ENCODE measurements around the gene PTPRU.

The PTPRU gene

DNA sequence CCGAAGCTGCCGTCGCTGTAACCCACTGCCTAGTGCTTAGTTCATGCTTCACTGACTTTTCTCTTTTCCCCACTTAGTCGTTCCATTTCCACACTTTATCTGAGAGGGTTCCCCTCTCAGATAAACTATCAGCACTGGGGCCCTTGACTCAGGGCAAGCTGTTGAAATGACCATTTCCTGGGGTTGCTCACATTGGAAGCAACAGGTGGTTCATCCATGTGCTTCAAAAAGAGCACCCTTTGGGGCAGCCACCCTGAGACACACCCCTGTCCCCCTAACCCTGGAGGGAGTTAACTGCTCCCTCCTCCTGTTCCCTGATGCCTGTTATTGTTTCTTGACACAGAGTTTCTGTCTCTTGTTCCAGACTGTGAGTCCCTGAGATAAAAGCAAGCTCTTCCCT lies 107.2 kb downstream of the PTPRU start:
- DNase-seq, result no peak

- DNase-seq, result no peak
Measured at GRCh38 chr1:29343908-29344307, 107.6 kb downstream of the PTPRU start.

GRCh38 chr1:29344336-29344735 lies 108.0 kb downstream of the PTPRU start:
- DNase-seq, result no peak

DNA sequence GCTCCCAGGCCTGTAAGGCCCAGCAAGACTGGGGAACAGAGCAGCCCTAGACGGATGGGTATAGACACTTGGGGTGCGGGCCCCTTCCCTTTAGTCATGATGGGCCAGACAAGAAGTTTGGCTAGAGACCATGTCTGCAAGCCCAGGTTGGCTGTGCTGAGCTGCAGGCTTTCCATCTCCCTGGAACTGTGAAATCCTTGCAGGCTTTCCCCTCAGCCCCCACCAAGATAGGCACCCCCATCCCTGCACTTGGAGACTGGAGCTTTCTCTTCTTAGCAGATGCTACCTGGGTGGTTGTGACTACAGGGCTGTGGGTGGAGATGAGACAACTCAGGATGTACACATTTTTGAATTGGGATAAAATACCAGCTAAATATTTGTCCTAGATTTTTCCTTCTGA lies 110.3 kb downstream of the PTPRU start:
- no peak for DNase-seq

DNA sequence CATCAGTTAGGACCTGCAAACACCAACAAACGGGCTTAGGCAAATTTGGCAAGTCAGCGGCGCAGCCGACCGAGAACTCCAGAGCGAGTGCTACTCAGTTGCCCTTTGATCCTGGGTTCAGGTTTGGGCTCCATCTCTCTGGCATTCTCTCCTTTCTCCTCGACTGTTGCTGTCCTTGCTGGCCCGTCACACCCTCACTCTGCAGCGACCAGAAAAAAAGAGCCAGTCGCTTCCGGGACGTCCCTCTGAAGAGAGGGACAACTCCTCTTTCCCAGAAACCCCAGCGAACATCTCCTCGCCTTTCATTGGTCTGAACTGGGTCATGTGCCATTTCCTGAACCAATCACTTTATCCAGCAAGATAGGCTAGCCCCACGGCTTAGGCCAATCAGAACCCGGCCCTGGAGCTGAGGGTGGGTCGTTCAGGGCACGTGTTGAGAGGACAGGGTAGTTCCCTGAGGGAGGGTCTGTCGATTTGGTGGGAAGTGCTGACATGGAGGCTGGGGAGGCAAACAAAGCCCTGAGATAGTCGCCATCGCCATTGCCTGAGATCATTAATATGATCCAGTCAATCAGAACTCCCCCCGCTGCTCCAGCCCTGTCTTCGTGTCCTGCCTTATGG lies 113.7 kb downstream of the PTPRU start:
- no peak for DNase-seq

DNA sequence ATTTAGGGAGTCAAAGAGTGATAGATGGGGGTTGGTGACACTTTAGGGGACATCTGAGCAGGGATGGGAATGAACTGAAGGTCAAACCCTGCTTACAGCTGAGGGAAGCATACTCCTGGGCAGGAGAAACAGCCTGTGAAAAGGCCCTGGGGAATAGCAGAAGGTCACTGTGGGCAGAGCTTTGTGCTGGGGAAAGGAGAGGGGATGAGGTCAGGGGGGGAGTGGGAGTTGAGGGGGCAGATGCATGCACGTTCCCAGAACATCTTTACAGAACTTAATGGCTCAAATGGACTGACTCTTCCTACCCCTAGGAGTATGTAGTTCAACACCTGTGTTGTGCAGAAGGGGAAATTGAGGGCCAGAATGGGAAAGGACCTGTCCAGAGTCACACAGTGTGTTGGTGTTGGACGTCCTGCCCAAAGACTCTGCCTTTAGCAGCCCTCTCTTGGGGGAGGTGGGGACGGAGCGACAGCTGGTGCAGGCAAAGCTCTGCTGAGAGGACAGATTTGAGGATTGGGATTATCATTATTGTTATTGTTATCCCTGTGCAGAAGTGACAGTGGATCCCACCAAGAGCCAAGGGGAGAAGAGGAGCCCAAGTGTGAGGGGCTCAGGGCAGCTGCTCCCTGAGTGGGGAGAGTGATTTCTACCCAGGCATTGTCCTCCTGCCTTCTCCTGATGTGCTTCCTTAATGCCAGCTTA lies 116.5 kb downstream of the PTPRU start:
- DNase-seq, result no peak

GRCh38 chr1:29354511-29355098 lies 118.3 kb downstream of the PTPRU start:
- DNase-seq, result no peak

DNA sequence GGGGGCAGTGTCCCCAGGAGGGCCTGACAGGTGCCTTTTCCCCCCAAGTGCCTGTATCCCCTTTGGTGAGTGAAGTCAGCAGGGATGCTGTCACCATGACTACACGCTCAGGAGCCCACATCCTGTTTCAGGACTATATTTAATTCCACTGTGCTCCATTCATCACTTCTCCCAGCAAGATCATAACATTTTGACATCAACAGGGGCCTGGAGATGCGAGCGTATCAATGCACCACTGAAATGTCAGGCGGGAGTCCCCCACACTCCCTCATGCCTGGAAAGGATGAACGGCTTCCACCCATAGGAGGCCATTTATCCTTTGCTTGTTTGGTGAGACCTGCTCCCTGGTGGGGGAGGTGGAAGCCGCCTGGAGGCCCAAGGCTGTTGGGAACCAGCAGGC lies 119.1 kb downstream of the PTPRU start:
- DNase-seq, result no peak

DNA sequence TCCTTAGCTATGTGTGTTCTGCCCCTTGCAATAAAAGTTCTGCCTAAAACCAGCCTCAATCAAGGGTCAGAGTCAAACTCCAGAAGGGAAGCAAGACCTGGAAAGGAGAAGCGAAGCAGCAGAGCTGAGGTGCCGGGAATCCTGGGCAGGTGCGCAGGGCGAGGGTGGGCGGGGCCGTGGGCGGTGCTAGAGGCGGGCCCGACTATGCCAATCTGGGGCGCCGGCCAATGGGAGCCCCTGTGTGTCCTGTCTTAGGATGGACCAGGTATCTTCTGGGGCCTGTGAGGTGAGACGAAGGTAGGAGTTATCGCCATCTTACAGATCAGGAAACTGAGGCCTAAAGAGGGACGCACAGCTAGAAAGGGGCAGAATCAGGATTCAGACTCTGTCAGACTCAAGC lies 120.3 kb downstream of the PTPRU start:
- no peak for DNase-seq

DNA sequence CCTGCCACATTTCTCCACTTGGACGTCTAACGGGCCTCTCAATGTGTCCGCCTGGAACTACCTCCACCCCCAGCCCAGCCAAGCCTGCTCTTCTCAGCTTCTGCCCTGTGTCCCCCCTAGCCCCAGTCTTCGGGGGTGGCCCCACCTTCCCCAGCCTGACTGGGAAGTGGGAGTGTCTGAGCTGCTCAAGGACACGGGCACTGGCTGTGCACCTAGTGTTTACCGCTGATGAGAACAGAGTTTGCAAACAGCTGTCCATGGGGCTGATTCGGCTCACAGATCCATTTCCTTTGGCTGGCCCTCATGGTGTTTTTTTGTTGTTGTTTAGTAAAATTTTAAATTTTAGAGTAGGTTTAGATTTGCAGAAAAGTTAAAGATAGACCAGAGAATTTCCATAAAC lies 121.1 kb downstream of the PTPRU start:
- no peak for DNase-seq

GRCh38 chr1:29358183-29358582 lies 121.9 kb downstream of the PTPRU start:
- no peak for DNase-seq

GRCh38 chr1:29360768-29361167 lies 124.4 kb downstream of the PTPRU start:
- no peak for DNase-seq

DNA sequence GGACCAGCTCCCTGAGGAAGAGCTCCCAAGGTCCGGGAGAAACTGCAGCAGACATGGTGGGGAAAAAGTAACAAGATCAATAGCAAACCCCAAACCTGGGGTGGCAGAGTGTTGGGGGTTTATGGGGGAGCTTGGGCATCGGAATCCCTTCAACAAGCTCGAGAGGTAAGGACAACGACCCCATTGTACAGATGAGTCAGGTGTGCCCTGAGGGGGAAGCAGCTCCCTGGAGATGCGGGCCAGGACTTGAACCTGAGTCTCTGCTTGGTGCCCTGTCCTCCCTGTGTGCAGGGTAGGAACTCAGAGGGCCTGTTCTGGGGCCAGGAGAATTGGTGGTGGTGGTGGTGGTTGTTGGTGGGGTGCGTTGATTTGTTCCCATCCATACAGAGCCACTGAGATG lies 125.4 kb downstream of the PTPRU start:
- DNase-seq, result no peak

GRCh38 chr1:29362116-29362515 lies 125.8 kb downstream of the PTPRU start:
- DNase-seq, result no peak

DNA sequence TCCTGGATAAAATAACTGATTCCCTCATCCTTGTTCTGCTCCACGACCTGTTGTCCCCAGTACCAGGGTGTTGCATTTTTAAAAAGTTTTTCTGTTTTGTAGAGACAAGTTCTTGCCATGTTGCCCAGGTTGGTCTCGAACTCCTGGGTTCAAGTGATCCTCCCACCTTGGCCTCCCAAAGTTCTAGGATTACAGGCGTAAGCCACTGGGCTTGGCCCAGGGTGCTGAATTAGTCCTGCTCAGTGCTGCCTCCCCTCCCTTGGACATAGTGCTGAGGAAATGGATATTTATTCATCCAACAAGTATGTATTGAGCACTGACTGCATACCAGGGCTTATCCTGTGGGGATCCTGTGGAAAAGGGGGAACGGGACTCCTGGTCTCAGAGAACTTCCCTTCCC lies 126.4 kb downstream of the PTPRU start:
- DNase-seq, result no peak

- DNase-seq, result no peak
Measured at GRCh38 chr1:29363536-29363935, 127.2 kb downstream of the PTPRU start.

DNA sequence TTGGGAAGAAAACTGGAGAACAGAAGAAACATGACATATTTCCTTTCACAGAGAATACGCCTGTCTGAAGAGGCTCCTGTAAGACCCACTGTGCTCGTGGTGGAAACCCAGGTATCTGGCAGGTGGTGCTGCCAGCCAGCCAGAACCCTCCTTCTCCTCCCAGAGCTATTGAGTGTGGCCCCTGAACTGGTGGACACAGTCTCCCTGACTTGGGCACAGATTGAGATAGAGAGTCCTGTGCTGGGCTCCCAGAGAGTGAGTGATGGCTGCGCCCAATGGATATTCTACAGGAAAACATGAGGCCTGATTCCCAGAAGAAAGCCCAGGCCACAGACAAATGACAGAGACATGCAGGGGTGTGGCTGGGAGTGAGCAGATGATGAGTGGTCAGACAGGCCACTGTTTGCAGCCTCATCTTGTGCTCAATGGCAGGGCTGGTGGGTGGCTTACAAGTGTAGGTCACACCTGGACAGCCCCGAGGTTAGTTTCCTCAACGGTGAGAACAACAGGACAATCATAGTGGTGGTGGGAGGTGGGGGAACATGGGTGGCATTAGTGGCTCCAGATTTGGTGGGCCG lies 127.9 kb downstream of the PTPRU start:
- no peak for DNase-seq

- DNase-seq, result no peak
Measured at GRCh38 chr1:29365906-29366670, 129.8 kb downstream of the PTPRU start.

DNA sequence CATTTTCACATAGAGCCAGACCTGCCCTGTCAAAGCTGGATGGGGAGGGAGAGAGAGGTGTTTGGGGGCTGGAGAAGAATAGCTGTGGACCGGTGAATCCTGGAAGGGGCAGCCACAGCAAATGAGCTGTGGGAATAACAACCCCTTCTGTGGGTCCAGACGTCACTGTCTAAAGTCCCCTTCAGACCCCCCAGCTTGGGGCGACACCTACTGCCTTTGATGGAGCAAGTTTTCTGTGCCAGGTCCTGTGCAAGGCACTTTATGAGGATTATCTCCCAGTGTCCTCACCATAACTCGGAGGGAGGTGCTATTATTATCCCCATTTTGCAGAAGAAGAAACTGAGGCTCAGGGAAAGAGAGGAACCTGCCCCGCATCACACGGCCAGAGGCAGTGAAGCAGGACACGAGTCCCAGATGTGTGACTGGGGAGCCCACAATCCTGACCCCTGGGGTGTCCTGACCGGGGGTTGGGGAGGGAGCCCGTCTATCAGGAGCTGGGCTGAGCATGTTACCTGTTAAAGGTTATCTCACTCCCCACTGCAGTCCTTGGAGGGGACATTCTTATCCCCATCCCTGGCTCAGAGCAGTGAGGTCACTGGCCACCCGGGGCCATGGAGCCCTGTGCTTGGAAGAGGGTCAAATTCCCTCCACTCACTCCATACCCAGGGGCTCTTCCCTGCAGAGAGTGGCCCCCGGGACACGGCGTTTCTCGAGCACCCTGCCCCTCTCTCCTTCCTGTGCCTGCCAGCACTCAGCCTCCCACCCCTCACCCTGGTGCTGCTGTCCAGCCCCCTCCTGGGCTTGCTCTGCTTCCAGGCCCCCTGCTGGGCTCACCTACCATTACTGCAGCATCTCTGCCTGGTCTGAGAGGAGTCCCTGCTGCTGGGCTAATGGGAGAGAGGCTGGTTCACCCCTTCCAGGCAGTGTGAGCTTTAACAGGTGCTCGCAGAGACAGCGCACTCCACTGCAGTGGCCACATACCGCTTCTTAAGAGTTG lies 132.9 kb downstream of the PTPRU start:
- no peak for DNase-seq

DNA sequence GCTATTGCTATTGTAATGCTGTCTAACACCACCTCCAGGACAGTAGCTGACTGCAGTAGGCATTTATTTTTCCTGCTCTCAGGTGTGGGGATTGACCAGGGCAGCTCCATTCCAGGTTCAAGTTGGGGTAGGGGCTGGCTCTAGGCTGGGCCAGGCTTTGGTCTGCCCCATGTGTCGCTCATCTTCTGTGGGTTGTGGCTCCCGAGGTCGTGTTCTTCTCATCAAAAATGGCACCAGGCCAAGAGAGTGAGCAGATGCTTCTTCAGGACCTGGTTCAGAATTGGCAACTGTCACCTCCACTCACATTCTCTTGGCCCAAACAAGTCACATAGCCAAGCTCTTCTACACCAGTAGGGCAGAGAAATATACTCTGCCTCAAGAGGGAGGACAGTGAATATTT lies 133.7 kb downstream of the PTPRU start:
- no peak for DNase-seq

DNA sequence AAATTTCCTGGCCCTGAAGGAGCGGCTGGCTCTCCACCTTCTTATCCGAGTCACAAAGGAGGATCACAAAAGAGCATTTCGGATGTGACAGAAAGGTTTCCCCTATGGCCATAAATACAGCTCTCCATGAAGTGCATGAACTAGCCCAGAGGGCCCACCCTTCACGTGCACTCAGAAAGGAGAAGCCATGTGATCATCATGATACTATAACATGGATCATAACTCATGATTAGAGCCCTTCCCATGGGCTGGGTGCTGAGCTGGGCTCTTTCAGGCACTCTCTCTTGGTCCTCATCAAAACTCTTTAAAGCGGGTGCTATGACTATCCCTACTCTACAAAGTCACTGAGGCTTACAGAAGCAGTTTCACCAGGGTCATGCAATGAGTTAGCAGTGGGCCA lies 135.0 kb downstream of the PTPRU start:
- DNase-seq, result no peak

- no peak for DNase-seq
Measured at GRCh38 chr1:29372108-29372507, 135.8 kb downstream of the PTPRU start.

Data from GF-D8 (cell line).